ENCODE results near the gene LSAMP.
A peak's percentile ranks its signal among the peaks of the same experiment; 100 is the strongest.
"Not testable (repeated sequence)": the region's sequence is repeated elsewhere in the genome, so short reads cannot be mapped to it uniquely, and the experiment has no call there.

Gene LSAMP

GRCh38 chr3:115823083-115823482 is 622.2 kb downstream of the LSAMP start:
- no peak for DNase-seq

GRCh38 chr3:115822579-115822978 is 622.7 kb downstream of the LSAMP start:
- no peak for DNase-seq

- DNase-seq = peak; percentile 55
These were observed 625.4 kb downstream of the LSAMP start for GRCh38 chr3:115819785-115820384.

- DNase-seq = peak; percentile 67
These were observed 630.4 kb downstream of the LSAMP start for GRCh38 chr3:115814778-115815380.

GRCh38 chr3:115814006-115814405 is 631.3 kb downstream of the LSAMP start:
- DNase-seq = no peak

- DNase-seq = no peak
These were observed 636.5 kb downstream of the LSAMP start for GRCh38 chr3:115808816-115809215.

GRCh38 chr3:115808244-115808643 is 637.0 kb downstream of the LSAMP start:
- DNase-seq = no peak

GRCh38 chr3:115806501-115806900 is 638.8 kb downstream of the LSAMP start:
- DNase-seq = no peak

- no peak for DNase-seq
These were observed 639.8 kb downstream of the LSAMP start for GRCh38 chr3:115805520-115805919.

GRCh38 chr3:115804713-115805119 is 640.6 kb downstream of the LSAMP start:
- DNase-seq = no peak

GRCh38 chr3:115804200-115804599 is 641.1 kb downstream of the LSAMP start:
- no peak for DNase-seq

- no peak for DNase-seq
These were observed 641.6 kb downstream of the LSAMP start for GRCh38 chr3:115803661-115804060.

GRCh38 chr3:115800489-115801075 is 644.7 kb downstream of the LSAMP start:
- no peak for DNase-seq

- DNase-seq = not testable (repeated sequence)
These were observed 645.2 kb downstream of the LSAMP start for GRCh38 chr3:115800065-115800464.

- no peak for DNase-seq
These were observed 652.9 kb downstream of the LSAMP start for GRCh38 chr3:115792206-115792955.

GRCh38 chr3:115791271-115792153 is 653.8 kb downstream of the LSAMP start:
- DNase-seq = not testable (repeated sequence)

- DNase-seq = peak; percentile 18
These were observed 654.5 kb downstream of the LSAMP start for GRCh38 chr3:115790759-115791158.

- DNase-seq = no peak
These were observed 655.8 kb downstream of the LSAMP start for GRCh38 chr3:115789481-115789880.

- no peak for DNase-seq
These were observed 656.3 kb downstream of the LSAMP start for GRCh38 chr3:115788921-115789470.

GRCh38 chr3:115787818-115788217 is 657.5 kb downstream of the LSAMP start:
- no peak for DNase-seq

- no peak for DNase-seq
These were observed 659.5 kb downstream of the LSAMP start for GRCh38 chr3:115785782-115786181.

All from activated CD4-positive, alpha-beta T cell treated with anti-CD3 and anti-CD28 coated beads, Interleukin-2, amount 50 U/mL, for 1 hour (primary cell).